HG03064 (cell line): Measurements from ENCODE around the gene ANGPTL5.
"Not testable (repeated sequence)": the region's sequence is repeated elsewhere in the genome, so short reads cannot be mapped to it uniquely, and the experiment has no call there.

Source experiments
- ATAC-seq: cut with Tn5 transposase; IDR thresholded peaks from one replicate; pipeline ENCODE4 v1.9.1; 2021; ENCODE audit warnings: low read depth; ENCODE audit not compliant: unreplicated experiment

The ANGPTL5 gene

DNA sequence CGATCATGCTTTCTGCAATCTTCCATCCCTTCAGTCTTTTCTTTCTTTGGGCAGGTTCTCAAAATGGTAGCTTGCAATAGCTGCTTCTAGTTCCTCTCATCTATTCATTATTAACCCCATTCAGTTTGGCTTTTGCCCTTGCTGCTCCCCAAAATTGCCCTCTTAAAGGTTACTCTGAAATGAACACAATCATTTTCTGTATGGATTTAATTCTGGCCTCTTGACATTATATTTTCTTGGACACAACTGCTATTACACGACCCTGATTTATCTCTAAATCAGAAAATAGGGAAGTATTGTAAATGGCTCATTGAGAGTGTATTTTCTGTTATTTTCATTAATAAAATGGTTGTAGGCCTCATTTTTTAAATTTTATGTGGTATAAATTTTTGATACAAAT is at the start of gene ANGPTL5:
Gene ANGPTL5, minus strand, starts transcription at position 101 of the 400 bp plus-strand sequence. CDS start 8,613 bp downstream, outside the sequence.
- no peak for ATAC-seq

DNA sequence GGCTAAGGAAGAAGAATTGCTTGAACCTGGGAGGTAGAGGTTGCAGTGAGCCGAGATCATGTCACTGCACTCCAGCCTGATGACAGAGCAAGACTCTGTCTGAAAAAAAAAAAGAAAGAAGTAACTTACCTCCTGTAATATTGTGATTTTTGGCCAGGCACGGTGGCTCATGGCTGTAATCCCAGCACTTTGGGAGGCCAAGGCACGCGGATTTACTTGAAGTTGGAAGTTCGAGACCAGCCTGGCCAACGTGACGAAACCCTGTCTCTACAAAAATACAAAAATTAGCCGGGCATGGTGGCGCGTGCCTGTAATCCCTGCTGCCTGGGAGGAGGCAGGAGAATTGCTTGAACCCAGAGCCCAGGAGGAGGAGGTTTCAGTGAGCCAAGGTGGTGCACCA is 47.9 kb upstream of the ANGPTL5 start:
- not testable (repeated sequence) for ATAC-seq

DNA sequence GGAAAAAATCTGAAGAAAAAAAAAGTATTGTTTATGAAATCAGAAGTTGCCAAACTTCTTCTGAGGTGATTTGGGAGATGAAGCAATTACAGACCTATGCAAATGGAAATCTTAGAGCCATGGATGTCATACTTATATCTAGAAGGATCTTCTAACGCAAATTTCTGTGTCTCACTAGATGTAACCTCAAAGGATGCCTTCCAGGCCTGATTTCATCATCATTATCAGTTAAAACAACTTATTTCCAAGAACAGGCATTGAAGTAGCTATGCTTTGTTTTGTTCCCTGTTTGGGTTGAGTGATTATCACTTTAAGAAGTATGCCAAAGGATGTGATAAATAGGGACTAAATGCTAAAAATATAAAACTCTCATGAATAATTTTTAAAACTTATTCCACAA is 43.9 kb upstream of the ANGPTL5 start:
- ATAC-seq, result no peak

DNA sequence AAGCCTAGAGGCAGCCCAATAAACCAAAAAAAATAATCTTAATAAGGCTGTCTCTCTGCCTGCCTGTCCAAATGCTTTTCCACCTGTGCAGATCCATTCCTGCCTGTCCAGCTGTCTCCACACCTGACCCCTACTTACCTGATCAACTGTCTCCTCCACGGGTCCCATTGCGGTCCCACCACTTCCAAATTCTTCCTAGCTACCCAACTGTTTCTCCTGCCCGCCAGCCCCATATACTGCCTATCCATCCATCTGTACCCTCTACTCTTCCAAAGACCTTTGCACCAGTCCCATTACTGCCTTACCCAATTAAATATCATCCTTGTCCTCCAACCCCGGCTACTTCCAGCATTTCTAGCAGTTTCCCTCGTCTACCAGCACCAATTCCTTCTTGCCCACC is 39.4 kb upstream of the ANGPTL5 start:
- ATAC-seq, result no peak

- no peak for ATAC-seq
Observed at GRCh38 chr11:101955278-101955677, 39.0 kb upstream of the ANGPTL5 start.

GRCh38 chr11:101949680-101950220 is 33.4 kb upstream of the ANGPTL5 start:
- no peak for ATAC-seq

GRCh38 chr11:101945448-101945847 is 29.1 kb upstream of the ANGPTL5 start:
- no peak for ATAC-seq

GRCh38 chr11:101944923-101945322 is 28.6 kb upstream of the ANGPTL5 start:
- no peak for ATAC-seq

DNA sequence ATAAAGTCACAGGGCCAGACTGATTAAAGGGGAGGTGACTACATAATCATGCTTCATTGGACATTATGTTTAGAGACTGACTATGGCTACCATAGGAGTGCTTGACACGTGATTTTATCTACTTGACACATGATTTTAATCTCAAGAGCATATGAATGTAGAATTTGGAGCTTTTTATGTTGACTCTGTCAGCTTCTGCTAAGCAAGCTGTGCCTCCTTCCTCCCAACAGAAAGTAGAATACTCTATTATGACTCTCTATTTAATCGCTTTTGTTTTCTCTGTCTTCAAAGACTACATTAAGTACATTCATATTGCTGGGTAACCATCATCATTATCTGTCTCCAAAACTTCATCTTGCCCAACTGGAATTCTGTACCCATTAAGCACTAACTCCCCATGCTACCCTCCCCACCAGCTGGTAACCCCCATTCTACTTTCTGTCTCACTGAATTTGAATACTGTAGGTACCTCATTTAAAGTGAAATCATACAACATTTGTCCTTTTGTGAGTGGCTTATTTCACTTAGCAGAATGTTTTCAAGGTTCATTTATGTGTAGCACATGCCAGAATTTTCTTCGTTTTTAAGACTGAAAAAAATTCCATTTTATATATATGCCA is 24.7 kb upstream of the ANGPTL5 start:
- ATAC-seq, result no peak

- ATAC-seq, result no peak
Observed at GRCh38 chr11:101931692-101932091, 15.4 kb upstream of the ANGPTL5 start.

DNA sequence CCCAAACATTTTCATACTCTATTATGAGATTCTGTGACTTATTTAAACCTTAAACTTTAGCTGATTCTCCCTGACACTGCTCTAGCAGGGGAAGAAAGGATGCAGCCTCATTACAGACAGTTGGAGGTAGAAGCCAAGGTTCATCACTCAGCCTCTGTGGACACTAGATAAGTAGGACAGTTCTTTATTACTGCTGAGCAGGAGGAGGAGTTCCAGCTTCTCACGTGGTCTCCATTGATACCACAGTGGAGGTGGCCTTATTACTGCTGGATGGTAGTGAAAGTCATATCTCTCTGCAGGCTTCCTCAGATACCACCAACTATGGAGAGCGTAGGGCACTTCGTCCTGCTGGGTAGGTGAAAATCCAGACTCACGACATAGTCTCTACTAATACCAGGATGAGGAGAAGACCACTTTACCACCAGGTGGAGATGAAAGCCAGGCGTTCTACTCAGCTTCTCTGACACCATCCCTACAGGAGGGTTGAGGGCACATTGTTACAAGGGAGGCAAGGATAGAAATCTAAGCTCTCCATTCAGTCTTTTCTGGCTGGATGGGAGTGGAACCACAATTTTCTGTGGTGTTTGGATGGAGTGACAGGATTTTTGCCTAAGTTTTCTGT is 13.1 kb upstream of the ANGPTL5 start:
- no peak for ATAC-seq

DNA sequence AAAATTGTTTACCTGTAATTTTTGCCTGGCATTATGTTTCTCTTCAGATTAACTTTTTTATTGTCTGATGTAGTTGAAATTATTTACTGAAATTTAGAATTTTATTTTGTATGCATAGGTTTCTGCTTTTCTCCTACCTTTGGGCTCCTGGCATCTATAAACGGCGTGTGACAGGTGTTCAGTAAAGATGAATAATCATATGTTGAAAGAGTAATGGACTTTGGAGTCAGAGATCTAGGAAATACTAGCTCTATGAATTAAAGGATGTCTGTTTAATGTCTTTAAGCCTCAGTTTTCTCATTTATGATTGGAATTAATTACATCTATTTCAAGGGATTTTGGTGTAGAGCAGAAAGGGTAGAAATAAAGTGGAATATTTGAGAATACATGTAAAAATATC is 7.2 kb upstream of the ANGPTL5 start:
- ATAC-seq, result no peak

DNA sequence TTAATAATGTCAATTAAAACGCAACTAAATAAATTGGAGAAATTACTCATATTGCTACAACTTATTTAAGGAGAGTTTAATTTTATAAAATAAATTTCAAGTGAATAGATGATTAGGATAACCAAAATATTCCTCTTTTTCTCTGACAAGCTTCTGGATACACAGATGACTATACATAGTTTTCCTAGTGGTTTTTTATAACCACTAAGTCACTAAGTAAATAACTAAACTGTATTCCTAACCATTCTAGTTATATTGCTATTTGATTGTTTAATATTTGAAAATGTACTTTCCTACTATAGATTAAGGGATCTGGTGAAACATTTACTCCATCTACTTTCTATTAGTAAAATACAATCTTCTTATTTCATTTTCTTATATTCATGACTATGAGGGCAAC is 4.7 kb upstream of the ANGPTL5 start:
- ATAC-seq, result no peak

GRCh38 chr11:101917226-101917625 is 904 bp upstream of the ANGPTL5 start:
- ATAC-seq, result no peak

- no peak for ATAC-seq
Observed at GRCh38 chr11:101915791-101916291, 481 bp downstream of the ANGPTL5 start.

- ATAC-seq, result peak; percentile 99
Observed at GRCh38 chr11:101914738-101915426, 1.4 kb downstream of the ANGPTL5 start, which contains the start of gene CEP126. Gene CEP126 (plus strand): TSS chr11:101915010. CDS start chr11:101915285, 275 bp downstream.

DNA sequence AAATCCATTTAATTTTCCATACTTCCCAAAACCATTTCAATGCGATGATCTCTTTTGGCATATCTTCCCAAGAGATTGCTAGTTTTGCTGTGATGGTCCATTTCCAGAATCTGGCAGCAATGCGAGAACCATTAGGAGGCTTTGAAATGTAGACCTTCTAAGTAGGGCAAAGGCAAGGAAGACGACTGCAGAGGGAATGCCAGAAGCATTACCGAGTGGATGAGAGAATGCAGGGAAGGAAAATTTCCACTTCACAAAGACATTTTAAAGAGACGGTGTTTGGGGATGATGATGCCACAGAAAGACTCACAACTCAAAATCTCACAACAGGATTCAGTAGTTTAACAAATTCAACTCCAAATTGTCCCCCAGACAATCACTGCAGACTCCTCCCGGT is 2.0 kb downstream of the ANGPTL5 start:
- no peak for ATAC-seq

GRCh38 chr11:101913656-101914055 is 2.7 kb downstream of the ANGPTL5 start:
- ATAC-seq, result no peak

- no peak for ATAC-seq
Observed at GRCh38 chr11:101912823-101913284, 3.5 kb downstream of the ANGPTL5 start.

DNA sequence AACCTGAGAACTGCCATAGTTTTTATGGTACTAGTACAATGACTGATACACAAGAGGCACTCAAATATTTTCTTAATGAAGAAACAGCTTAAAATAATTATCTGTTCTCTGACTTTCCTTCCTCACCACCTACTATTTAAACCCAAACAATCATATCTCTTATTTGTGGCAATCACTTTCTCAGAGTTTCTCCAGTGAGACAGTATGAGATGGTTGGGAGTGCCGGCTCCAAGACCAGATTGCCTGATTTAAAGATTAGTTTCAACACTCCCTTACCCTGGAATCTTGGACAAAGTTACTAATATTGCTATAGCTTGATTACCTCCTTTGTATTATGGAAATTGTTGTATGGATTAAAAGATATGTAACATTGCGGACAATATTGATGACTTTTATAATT is 7.2 kb downstream of the ANGPTL5 start:
- no peak for ATAC-seq

GRCh38 chr11:101907815-101908214 is 8.5 kb downstream of the ANGPTL5 start:
- no peak for ATAC-seq
